ENCODE measurements around the gene ST3GAL6.

Gene ST3GAL6

DNA sequence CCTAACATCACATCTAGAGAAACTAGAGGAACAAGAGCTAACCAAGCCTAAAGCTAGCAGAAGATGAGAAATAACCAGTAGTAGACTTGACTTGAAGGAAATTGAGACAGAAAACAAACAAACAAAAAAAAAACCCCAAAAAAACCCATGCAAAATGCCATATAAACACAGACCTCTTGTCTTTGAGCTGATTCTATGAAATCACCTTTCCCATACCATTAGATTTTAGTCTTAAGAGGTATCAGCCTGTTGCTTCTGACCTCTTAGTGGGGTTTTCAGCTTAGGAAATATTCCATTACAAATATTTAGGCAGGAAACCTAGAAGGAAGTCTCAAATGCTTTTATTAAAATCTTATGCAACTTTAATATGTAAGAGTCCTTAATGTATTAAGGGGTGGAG is 23.9 kb upstream of the ST3GAL6 start:
- DNase-seq (ENCODE audit: low read depth in 2 of 2, low spot score in 1 of 2): no peak

- no peak for DNase-seq (ENCODE audit: low read depth in 2 of 2, low spot score in 1 of 2)
Observed at GRCh38 chr3:98740324-98740723, 22.8 kb upstream of the ST3GAL6 start.

GRCh38 chr3:98741121-98741716 is 21.9 kb upstream of the ST3GAL6 start:
- no peak for DNase-seq (ENCODE audit: low read depth in 2 of 2, low spot score in 1 of 2)

DNA sequence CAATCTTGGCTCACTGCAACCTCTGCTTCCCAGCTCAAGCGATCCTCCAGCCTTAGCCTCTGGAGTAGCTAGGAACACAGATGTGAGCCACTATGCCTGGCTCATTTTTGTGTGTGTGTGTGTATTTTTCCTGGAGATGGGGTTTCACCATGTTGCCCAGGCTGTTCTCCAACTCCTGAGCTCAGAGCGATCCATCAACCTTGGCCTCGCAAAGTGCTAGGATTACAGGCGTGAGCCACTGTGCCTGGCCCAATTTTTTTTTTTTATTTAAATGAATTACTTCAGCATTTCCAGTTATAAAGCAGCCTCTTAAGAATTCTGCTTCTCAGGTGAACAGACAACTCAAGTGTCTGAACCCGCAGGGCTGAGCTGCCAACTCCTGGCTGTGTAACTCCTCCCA is 20.1 kb upstream of the ST3GAL6 start:
- DNase-seq (ENCODE audit: low read depth in 2 of 2, low spot score in 1 of 2): no peak

DNA sequence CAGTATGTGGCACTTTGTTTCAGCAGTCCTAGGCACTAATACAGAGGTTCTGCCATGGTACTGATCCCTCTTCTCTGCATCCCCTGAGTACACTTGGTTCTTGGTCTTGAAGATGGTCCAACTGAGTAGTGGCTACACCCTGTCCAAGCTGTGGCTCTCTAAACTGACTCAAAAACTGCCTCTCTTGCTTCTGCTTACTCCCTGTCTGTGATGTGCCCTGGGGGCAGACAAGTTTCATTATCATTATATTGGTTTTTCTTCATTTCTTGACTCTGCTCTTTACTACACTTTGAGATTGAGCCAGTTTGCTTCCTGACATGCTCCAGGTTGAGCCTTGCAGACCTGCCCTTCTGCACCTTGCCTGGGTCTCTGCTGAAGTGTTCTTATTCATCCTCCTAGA is 18.9 kb upstream of the ST3GAL6 start:
- no peak for DNase-seq (ENCODE audit: low read depth in 2 of 2, low spot score in 1 of 2)

GRCh38 chr3:98745718-98746117 is 17.4 kb upstream of the ST3GAL6 start:
- DNase-seq (ENCODE audit: low read depth in 2 of 2, low spot score in 1 of 2): no peak

DNA sequence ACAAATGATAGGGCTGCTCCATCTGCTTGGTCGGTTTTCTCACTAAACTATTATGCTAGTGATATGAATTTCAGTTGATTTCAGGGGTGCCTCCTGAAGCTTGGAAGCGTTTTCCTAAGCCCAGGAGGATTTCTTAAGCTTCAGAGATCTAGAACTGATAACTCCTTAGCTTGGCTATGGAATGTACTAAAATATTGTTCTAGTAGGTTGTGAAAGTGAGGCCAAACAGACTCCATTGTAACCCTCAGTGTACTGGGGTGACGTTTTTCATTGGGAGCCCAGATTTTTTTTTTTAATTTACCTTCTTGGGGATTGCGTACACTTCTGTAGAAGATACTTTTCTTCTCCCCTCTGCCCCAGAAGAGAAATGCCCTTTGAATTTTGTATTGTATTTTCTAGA is 17.0 kb upstream of the ST3GAL6 start:
- no peak for DNase-seq (ENCODE audit: low read depth in 2 of 2, low spot score in 1 of 2)

GRCh38 chr3:98746882-98747281 is 16.3 kb upstream of the ST3GAL6 start:
- no peak for DNase-seq (ENCODE audit: low read depth in 2 of 2, low spot score in 1 of 2)

DNA sequence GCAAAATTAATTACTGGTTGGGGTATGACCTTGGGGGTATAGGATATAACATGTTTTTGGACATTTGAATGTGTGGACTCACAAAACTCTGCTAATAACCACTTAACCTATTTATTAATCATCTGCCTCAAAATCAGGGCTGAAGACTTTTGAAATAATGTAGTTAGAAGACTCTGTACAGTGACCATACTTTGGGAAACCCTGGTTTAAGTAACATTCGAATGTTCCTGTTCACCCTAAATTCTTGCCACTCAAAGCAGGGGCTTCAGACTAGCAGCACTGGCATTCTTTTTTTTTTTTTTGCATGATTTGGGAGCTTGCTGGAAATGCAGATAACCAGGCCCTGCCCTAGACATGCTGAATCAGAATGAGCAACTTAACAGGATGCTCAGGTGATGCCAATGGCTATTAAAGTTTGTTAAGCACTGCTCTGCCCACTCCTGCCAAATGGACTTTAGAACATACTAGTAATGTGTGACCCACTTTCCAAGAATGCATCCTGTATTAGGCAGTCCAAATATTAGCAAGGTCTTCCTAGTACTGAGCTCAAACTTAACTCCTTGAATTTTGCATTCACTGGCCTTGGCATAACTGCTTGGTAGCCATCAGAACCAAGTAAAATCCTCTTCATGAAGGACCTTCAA is 12.7 kb upstream of the ST3GAL6 start:
- DNase-seq (ENCODE audit: low read depth in 2 of 2, low spot score in 1 of 2): no peak

DNA sequence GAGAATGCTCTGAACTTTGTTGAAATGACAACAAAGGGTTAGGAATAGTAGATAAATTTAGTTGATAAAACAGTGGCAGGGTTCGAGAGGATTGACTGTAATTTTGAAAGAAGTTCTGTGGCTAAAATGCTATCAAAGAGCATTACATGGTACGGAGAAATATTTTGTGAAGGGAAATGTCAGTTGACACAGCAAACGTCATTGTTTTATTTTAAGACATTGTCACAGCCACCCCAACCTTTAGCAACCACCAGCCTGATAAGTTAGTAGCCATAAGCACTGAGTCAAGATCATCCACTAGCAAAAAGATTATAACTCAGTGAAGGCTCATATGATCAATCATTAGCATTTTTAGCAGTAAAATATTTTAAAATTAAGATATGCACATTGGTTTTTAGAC is 8.7 kb upstream of the ST3GAL6 start:
- no peak for DNase-seq (ENCODE audit: low read depth in 2 of 2, low spot score in 1 of 2)

GRCh38 chr3:98755601-98756000 is 7.5 kb upstream of the ST3GAL6 start:
- no peak for DNase-seq (ENCODE audit: low read depth in 2 of 2, low spot score in 1 of 2)

DNA sequence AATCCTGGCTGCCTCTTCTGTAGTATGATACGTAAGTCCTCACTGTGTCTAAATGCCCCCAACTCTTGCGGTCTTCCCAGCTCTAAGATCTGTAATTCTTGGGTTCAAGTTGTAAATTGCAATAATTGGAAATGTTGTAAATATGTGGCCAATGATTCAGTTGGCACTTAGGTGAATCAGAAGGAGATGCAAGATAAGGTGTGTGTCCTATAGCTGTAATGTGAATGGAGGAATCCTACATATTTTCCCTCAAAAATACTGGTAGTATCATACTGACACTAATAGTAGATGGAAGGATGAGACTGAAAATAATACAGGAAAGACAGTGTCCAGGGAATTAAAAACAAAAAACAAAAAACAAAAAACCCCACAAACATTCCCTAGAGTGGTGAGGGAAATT is 3.5 kb upstream of the ST3GAL6 start:
- DNase-seq (ENCODE audit: low read depth in 2 of 2, low spot score in 1 of 2): no peak

- DNase-seq (ENCODE audit: low read depth in 2 of 2, low spot score in 1 of 2): no peak
Observed at GRCh38 chr3:98761643-98762229, 1.4 kb upstream of the ST3GAL6 start.

DNA sequence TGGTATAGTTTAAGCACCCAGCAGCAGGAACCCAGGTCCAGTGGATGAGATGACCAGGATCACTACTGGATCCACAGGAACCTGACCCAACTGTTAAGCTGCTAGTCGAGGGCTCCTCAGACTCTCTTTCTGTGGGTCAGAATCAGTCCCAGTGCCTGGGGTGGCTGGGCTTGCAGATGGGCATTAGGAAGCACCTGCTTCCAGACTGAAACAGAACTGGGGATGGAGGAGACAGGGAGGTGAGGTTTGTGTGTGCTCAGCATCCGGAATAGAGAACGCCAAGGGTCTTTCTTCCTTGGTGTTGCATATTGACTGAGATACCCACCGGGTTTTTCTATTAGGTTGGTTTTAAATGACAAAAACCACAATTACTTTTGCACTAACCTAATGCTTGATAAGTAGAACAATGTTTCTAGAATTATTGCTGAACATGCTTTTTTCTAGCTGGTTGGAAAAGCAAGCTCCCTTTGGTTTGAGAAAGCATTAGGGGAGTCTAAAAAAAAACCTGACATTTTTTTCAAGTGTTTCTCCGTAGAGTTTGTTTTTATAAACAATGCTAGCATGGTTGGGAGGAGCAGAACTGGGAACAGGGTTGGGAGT is 779 bp downstream of the ST3GAL6 start:
- no peak for DNase-seq (ENCODE audit: low read depth in 2 of 2, low spot score in 1 of 2)

DNA sequence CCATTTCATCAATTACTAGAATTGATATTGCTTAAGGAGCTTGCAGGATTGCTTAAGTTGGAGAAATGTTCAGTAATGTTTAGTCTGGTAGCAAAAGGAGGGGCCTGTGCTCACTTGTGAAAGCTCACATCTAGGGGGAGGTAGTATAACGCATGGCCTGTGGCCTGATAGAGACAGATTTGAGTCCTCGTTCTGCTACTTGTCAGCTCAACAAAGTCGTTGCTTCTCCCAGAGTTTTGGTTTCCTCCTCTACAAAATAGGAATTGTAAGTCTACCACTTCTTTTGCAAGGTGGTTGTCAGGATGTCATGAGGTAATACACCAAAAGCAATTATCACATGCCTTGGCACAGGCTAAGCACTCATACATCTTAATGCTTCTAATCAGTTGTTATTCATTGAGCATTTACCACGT is 1.3 kb downstream of the ST3GAL6 start:
- no peak for DNase-seq (ENCODE audit: low read depth in 2 of 2, low spot score in 1 of 2)

DNA sequence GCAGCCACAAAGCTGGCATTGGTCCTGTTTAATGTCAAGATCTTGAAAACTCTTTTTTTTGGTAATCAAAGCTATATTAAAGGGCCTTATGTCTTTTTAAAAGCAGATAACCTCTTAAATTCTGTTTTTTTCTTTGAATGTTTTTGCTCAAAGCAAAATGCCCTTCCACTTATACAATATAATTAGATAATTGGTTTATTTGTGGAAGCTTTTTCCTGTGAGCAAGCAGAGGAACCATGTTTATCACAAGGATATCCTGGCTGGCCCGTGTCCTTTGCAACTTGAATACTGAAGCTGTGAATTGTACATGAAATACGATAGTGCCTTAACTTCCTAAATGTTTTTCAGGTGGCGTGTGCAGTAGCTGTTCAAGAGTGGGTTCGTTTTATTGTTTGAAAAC is 2.6 kb downstream of the ST3GAL6 start:
- no peak for DNase-seq (ENCODE audit: low read depth in 2 of 2, low spot score in 1 of 2)

- no peak for DNase-seq (ENCODE audit: low read depth in 2 of 2, low spot score in 1 of 2)
Observed at GRCh38 chr3:98766924-98767323, 3.8 kb downstream of the ST3GAL6 start.

DNA sequence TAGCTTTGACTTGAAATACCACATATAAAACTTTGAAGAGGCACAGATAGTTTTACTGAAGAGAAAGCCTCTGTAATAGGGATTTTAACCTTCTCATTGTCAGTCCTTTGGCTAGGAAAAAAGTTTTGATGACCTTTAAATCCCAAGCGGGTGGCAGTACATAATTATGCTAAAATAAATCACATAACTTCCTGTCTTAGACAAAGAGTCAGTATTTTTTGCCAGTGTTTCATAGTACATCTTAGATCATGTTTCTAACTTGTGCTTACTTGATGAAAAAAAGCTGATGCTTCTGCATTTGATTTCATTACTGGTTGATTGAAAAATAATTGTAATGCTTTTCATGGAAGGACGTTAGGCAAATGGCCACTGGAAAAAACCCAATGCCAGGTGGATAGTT is 5.8 kb downstream of the ST3GAL6 start:
- DNase-seq (ENCODE audit: low read depth in 2 of 2, low spot score in 1 of 2): no peak

GRCh38 chr3:98769448-98769847 is 6.3 kb downstream of the ST3GAL6 start:
- DNase-seq (ENCODE audit: low read depth in 2 of 2, low spot score in 1 of 2): no peak

GRCh38 chr3:98770261-98771039 is 7.3 kb downstream of the ST3GAL6 start:
- no peak for DNase-seq (ENCODE audit: low read depth in 2 of 2, low spot score in 1 of 2)

GRCh38 chr3:98772022-98772421 is 8.9 kb downstream of the ST3GAL6 start:
- DNase-seq (ENCODE audit: low read depth in 2 of 2, low spot score in 1 of 2): no peak
